Measurements from ENCODE around the gene ADD2.
"Not testable (repeated sequence)": the region's sequence is repeated elsewhere in the genome, so short reads cannot be mapped to it uniquely, and the experiment has no call there.

Gene ADD2, protein sequence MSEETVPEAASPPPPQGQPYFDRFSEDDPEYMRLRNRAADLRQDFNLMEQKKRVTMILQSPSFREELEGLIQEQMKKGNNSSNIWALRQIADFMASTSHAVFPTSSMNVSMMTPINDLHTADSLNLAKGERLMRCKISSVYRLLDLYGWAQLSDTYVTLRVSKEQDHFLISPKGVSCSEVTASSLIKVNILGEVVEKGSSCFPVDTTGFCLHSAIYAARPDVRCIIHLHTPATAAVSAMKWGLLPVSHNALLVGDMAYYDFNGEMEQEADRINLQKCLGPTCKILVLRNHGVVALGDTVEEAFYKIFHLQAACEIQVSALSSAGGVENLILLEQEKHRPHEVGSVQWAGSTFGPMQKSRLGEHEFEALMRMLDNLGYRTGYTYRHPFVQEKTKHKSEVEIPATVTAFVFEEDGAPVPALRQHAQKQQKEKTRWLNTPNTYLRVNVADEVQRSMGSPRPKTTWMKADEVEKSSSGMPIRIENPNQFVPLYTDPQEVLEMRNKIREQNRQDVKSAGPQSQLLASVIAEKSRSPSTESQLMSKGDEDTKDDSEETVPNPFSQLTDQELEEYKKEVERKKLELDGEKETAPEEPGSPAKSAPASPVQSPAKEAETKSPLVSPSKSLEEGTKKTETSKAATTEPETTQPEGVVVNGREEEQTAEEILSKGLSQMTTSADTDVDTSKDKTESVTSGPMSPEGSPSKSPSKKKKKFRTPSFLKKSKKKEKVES

DNA sequence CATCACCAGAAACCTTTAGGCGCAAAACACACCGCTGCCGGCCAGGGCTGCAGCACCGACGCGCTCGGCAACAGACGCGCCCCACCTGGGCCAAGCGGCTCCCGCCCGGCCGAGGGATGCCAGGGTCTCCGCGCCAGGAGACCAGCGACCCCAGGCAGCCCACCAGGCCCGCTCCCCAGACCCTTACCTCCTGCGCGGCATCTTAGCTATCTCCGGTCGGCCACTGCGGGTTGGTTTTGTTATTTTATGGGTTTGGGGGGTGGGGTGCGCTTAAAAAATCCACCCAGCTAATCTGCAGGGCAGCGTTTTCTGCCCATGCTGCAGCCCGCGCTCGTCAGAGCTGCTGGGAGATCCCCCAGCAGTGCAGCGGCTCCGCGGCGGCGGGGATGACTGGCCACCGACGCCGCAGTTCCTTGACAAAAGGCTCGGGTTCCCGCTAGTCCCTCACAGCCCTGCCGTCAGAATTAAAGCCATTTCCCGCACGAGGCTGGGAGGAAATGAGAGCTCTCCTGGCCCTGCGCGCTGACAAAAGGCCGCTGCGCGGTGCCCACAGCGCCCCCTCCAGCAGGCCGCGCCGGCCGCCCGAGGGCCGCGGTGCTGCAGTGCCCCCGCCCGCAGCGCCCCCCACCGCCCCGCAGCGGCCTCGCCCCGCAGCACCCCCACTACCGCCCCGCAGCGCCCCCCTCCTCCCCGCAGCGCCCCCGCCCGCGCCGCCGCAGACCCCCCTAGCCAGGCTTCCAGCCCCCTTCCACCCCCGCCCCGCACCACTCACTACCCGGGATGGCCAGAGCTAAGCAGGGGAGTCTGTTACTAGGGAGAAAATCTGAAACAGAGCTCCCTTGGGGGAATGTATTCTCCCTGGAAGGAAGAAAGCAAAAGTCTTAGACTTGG is at the start of gene ADD2:
Gene ADD2, minus strand, starts transcription at position 502 of the 891 bp plus-strand sequence. CDS start 61,792 bp downstream, outside the sequence.
- DNase-seq: no peak

GRCh38 chr2:70817284-70817954 is 49.4 kb upstream of the ADD2 start:
- DNase-seq: no peak

DNA sequence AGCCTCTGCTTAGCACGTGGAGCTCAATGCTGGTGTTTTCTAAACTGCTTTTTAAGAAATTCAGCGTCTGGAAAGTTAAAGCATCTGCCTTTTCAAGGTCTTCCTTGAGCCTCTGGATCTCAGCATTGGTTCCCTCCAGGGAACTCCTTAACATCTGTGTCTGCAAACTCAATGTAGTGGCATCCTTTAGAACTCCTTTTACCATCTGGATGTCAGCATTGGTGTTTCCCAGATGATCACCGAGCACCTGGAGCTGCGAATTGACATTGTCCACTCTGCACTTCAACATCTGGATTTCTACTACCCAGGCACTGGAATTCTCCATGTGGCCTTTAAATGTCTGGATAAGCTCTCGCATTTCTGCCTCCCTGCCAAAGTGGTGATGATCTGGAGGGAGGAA is 48.7 kb upstream of the ADD2 start:
- DNase-seq: no peak

- DNase-seq: no peak
Measured at GRCh38 chr2:70808983-70809958, 41.3 kb upstream of the ADD2 start.

- no peak for DNase-seq
Measured at GRCh38 chr2:70807828-70808118, 39.8 kb upstream of the ADD2 start.

DNA sequence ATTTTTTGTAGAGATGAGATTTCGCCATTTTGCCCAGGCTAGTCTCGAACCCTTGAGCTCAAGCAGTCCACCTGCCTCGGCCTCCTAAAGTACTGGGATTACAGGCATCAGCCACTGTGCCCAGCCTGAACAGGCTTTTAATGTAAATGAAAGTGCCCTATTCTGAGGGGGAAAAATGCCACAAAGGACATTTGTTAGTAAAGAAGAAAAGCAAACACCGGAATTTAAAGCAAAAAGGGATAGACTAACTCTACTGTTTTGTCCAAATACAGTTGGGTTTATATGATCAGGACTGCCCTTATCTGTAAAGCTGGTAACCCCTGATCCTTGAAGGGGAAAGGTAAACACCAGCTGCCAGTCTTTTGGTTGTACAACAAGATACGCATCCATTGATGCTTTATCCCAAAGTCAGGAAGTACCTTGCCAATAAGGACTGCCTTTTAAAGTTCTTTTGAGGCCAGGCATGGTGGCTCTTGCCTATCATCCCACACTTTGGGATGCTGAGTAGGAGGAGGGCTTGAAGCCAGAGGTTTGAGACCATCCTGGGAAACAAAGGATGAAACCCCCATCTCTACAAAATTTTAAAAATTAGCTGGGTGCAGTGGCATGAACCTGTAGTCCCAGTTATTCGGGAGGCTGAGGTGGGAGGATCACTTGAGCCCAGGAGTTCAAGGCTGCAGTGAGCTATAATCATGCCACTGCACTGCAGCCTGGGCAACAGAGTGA is 39.3 kb upstream of the ADD2 start:
- no peak for DNase-seq

DNA sequence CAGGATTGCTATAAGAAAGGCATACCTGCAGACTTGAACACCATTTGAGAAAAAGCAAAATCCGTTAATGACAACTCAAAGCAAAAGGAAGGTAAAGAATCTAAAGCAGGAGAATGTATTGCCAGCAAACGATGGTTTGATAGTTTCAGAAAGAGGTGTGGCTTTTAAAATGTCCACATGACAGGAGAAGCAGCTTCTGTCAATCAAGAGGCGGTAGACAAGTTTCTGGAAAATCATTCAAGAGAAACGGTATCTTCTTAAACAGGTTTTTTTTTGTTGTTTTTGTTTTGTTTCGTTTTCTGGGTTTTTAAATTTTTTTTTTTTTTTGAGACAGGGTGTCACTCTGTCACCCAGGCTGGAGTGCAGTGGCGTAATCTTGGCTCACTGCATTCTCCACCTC is 38.6 kb upstream of the ADD2 start:
- no peak for DNase-seq

DNA sequence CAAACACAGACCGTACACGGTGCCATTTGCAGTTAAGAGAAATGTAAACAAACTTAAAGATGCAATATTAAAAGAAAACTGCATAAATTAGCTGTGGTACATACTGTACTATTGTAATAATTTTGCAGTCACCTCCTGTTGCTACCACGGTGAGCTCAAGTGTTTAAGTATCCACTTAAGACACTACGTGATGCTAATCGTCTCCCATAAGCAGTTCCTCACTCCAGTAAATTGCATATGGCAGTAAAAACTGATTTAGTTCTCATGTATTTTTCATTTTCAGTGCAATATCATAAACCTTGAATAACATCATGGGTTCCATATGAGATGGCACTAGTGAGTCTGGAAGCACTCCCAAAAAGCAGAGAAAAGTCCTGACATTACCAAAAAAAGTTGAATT is 38.0 kb upstream of the ADD2 start:
- no peak for DNase-seq

DNA sequence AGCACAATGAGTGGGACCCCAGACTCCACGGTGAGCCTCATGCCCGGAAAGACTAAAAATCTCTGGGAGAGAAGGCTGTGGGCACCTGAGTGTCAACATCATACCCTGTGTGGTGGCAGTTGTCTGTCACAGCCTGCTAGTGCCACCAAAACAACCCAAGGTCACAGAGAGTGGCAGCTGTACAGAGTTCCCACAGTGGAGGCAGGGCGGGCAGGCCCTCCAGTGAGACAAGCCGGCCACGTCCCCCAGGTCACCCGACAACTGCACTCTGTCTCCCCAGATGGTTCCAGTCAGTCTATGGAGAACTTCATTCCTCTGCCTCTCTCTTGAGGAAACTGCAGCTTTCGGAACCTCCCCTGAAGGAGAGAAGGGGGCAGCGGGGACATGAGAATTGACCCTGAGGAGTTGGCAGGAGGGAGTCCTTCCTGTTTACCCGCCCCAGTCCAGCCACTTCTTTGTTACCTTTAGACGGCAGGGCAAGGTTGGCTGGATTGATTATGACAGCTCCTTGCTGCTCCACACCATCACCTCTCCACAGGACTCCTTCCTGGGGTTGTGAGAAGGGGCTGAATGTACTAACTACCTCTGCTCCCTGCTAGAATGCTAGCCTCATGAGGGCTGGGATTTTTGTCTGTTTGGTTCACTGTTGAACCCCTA is 33.7 kb upstream of the ADD2 start:
- no peak for DNase-seq

GRCh38 chr2:70799706-70800105 is 31.7 kb upstream of the ADD2 start:
- no peak for DNase-seq

GRCh38 chr2:70797996-70798395 is 30.0 kb upstream of the ADD2 start:
- not testable (repeated sequence) for DNase-seq

DNA sequence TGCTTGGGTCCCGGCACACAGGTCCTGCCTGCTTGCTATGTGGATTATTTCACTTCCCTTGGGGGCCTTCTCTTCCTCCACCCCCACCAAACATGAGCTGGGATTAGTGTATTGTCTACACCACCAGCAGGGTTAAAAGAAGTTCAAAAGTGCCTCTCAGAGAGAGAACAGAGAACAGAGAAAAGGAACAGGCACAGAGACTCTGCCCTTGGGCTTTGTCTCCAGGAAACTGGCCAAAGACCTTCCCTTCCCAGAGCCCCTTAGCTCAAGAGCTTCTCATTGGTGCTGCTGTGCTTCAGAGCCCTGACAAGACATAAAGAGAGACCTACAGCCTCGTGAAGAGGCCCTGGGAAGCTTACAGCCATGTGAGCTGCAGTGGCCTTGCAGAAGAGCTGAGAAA is 29.5 kb upstream of the ADD2 start:
- no peak for DNase-seq

DNA sequence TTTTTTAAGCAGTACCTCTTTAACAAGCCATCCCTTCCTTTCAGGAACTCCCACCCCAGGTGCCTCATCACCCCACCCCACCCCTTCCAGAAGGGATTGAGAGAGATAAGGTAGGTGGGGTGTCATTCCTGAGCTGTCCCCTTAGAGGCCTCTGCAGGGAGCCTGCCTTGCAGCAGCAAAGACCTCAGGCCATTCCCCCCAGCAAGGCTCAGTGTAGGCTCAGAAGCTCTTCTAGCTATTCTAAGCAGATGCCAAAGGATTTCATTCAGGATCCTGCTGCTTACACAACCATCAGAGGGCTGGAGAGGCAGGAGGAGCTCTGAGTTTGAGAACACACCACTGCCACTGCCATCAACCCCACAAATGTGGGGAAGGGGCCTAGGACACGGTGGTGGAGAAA is 28.3 kb upstream of the ADD2 start:
- no peak for DNase-seq

GRCh38 chr2:70795164-70795995 is 27.4 kb upstream of the ADD2 start:
- no peak for DNase-seq

DNA sequence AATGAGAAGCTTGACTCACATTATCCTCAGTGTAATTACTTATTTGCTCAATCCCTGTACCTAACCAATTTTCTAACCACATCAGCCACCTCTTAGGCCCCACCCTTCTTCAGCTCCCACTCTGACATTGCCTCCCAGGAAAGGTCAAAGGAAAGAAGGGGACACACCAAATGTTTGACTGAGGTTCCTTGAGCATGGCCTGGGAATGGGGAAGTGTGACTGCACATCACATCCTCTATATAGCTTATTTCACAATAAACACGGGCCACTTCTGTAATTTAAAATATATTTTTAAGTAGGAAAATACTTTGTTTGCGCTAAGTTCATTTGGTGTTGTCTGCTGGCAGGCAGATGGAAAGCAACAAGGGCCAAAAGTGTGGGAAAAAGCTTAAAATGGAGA is 25.4 kb upstream of the ADD2 start:
- DNase-seq: peak; percentile 55

DNA sequence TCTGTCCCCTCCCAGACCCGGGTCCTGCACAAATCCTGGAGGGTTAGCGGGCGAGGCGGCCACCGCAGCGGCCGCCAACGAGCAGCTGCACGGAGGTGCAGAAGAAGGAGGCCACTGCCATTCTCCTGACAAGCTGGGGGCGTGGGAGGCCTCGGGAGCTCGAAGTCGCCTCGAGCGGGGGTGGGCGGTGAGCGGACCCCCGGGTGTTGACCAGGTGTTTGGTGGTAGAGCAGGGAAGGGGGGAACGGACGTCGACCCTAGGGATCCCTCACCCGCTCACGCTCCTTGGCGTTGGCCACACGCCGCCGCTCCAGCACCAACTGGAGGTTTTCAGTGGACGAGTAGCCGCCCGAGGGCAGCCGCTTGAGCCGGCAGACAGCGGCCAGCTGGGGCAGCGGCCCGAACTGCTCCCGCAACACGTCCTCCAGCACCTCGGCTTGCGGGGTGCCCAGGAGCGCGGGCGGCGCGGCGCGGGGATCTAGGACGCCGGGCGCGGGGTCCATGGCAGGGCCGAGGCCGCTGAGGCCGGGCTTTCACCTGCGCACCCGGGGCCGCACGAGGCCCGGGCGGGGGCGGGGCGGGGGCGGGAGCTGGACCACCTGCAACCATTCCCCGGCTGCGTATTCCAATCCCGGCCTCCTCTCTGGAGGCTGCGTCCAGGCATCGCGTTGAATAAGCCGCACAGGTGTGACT is 22.3 kb upstream of the ADD2 start, which contains the start of gene FIGLA:
Gene FIGLA, minus strand, starts transcription at position 508 of the 693 bp plus-strand sequence. Its CDS starts 5 bp downstream, at position 503.
- DNase-seq: no peak

- peak; percentile 6 for DNase-seq
Measured at GRCh38 chr2:70789304-70790135, 21.5 kb upstream of the ADD2 start.
